ENCODE results near the gene GORASP1.
A peak's percentile ranks its signal among the peaks of the same experiment; 100 is the strongest.

The GORASP1 gene

GRCh38 chr3:39051649-39052561 is 55.5 kb downstream of the GORASP1 start, which contains the start of the genes SCN11A and WDR48:
SCN11A (minus strand) TSS chr3:39051944; CDS start chr3:38950362, 101,582 bp downstream.
WDR48 (plus strand) TSS chr3:39052016; CDS start chr3:39052026, 10 bp downstream.
- no peaks in the 10 kb centered on the region for H3K36me3 ChIP-seq (ENCODE audit: control insufficient read depth in 2 of 2, insufficient read depth in 2 of 2, low read length in 2 of 2)

GRCh38 chr3:39050029-39050428 is 57.4 kb downstream of the GORASP1 start:
- no peaks in the 10 kb centered on the region for H3K9me3 ChIP-seq (ENCODE audit: control insufficient read depth in 2 of 2, low read length in 2 of 2)
- no peak overlapping the region for H3K9ac ChIP-seq (ENCODE audit: low read depth in 1 of 2, low read length in 2 of 2)
- H3K4me1 ChIP-seq (ENCODE audit: control insufficient read depth in 2 of 2, insufficient read depth in 2 of 2, low read length in 2 of 2) = peaks cover 5 to 6% of the 10 kb centered on the region in 2 donors
- no peak overlapping the region for H3K27ac ChIP-seq (ENCODE audit: low read depth in 2 of 2, low read length in 2 of 2)
- no peaks in the 10 kb centered on the region for H3K36me3 ChIP-seq (ENCODE audit: control insufficient read depth in 2 of 2, insufficient read depth in 2 of 2, low read length in 2 of 2)
- no peaks in the 10 kb centered on the region for H3K27me3 ChIP-seq (ENCODE audit: control insufficient read depth in 2 of 2, insufficient read depth in 2 of 2, low read length in 2 of 2)
- H3K4me3 ChIP-seq (ENCODE audit: low read length in 2 of 2) = no peak overlapping the region

More at GRCh38 chr3:39051649-39052561, 55.5 kb downstream of the GORASP1 start, which contains the start of the genes SCN11A and WDR48:
- H3K9me3 ChIP-seq (ENCODE audit: control insufficient read depth in 2 of 2, low read length in 2 of 2) = no peaks in the 10 kb centered on the region
- peak within 1 kb of the TSS; percentile 80 to 96 for H3K9ac ChIP-seq (ENCODE audit: low read depth in 1 of 2, low read length in 2 of 2)
- H3K27ac ChIP-seq (ENCODE audit: low read depth in 2 of 2, low read length in 2 of 2) = peak within 1 kb of the TSS; percentile 91 to 96
- H3K4me3 ChIP-seq (ENCODE audit: low read length in 2 of 2) = peak within 1 kb of the TSS; percentile 90 to 100
- H3K27me3 ChIP-seq (ENCODE audit: control insufficient read depth in 2 of 2, insufficient read depth in 2 of 2, low read length in 2 of 2) = no peaks in the 10 kb centered on the region
- peaks cover 5 to 6% of the 10 kb centered on the region in 2 donors for H3K4me1 ChIP-seq (ENCODE audit: control insufficient read depth in 2 of 2, insufficient read depth in 2 of 2, low read length in 2 of 2)
